Pancreas (tissue), 10 donors: ENCODE results near the gene NSF. TPM values are rescaled to one million over a fixed set of nuclear protein-coding genes. Genes with fewer than 3 reads are reported as not detected.
"Not testable (repeated sequence)": the region's sequence is repeated elsewhere in the genome, so short reads cannot be mapped to it uniquely, and the experiment has no call there.

Source experiments
- ATAC-seq, 4 donors: fragments of 200-7000 bp; cut with Tn5 transposase; one replicate each; pipeline versions ENCODE4 v1.8.0 to v1.9.1; 2020; ENCODE audit warnings: mild to moderate bottlenecking in 4 of 4, moderate library complexity in 4 of 4
- DNase-seq, 6 donors: peaks; one replicate each; pipeline ENCODE4 v3.0.0-alpha.2; 2020
- FAIRE-seq: peaks from 2 replicates; lab custom pipeline; 2012; peaks lifted over from hg19 to GRCh38; lab: Jason Lieb, UNC
- H3K27ac ChIP-seq, 4 donors: fragments of 200-600 bp; sonication (generic); 1 replicate in 3 of 4; 2 replicates in 1 of 4; pipeline versions ENCODE4 v1.5.0 to v1.8.0; 2020
- H3K27me3 ChIP-seq, 4 donors: fragments of 200-600 bp; one replicate each; pipeline ENCODE4 v1.8.0; 2021
- H3K36me3 ChIP-seq, 3 donors: fragments of 200-600 bp; sonication (generic) in 1 of 3; one replicate each; pipeline versions ENCODE4 v1.5.0 to v1.8.0; 2020 to 2021
- H3K4me1 ChIP-seq, 3 donors: fragments of 200-600 bp; one replicate each; pipeline ENCODE4 v1.8.0; 2021
- H3K4me3 ChIP-seq, 4 donors: fragments of 200-600 bp; sonication (generic) in 2 of 4; one replicate each; pipeline versions ENCODE4 v1.5.0 to v1.8.0; 2020 to 2021
- H3K9me3 ChIP-seq, 4 donors: fragments of 200-600 bp; one replicate each; pipeline ENCODE4 v1.8.0; 2021
- CTCF ChIP-seq, 4 donors: fragments of 200-600 bp; sonication (generic) in 3 of 4; IDR thresholded peaks; one replicate each; pipeline versions ENCODE4 v1.5.0 to v1.8.0; 2021; ENCODE audit warnings: antibody characterized with exemption in 4 of 4
- WGBS, 2 donors: extraction: QIAGEN DNeasy Blood & Tissue Kit; methylation state at CpG; one replicate each; pipeline ENCODE4 v1.1.7; 2013; 5-methylcytosine and 5-hydroxymethylcytosine counted together
- intact Hi-C, 3 donors: fragments of 100-400 bp; cut with DNase I; formaldehyde crosslinking; loops; one replicate each; pipeline versions ENCODE4 v1.11.1 to v1.14.2; 2022
- polyA plus RNA-seq, 2 donors: library from polyadenylated mRNA; stranded (reverse); fragments of 200-250 nt; gene quantifications; one replicate each; pipeline ENCODE4 v1.2.3, GENCODE V29; 2013
- total RNA-seq, 6 donors: library from RNA; stranded (reverse); fragmentation: NEBNext Ultra II Directional in 4 of 6; extraction: Animal tissue kit (Norgen Biotek cat#: 25700) in 4 of 6; gene quantifications; one replicate each; pipeline versions ENCODE4 v1.2.1 to v1.2.4, GENCODE V29; 2021 to 2023
- donor health status: healthy with polysubstance abuse.
- donor health status: DM: no; HTN: no; CAD: no; lungs with moderate emphysema.
- donor health status: DM: no; HTN: no; CAD: no.
- donor health status: control.
- donor health status: control.
- donor health status: Bipolar disorder and iron deficiency.
- donor health status: DM: yes; HTN: yes; CAD: no.
- donor health status: DM: no; HTN: no; CAD: no.
- donor health status: DM: no; HTN: no; CAD: no.
- donor health status: DM: yes; HTN: yes; CAD: no.

The NSF gene
- total and polyA plus RNA-seq, 8 donors, result 6.2 to 32.4 (median 29.0) TPM

DNA sequence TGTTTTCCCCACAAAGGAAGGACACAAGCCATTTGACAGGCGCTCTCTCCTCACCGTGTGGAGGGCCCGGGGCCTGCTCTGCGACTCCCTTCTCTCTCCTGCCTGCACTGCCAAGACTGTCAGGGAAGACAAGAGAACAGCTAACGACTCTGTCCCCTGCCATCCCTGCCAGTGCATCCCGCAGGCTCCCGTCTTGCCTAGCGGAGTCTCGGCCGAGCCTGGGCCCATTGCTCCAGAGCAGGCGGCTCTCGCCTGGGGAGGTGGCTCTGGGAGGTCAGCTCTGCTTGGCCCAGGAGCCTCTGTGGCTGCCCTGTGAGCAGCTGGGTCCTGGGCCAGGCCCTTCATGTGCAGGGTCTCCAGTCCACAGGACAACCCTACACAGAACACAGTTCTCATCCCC lies 175.0 kb downstream of the NSF start:
- H3K4me3 ChIP-seq, result no peak overlapping the region
- H3K27me3 ChIP-seq, result no peaks in the 10 kb centered on the region
- H3K9me3 ChIP-seq, result no peaks in the 10 kb centered on the region
- no peak overlapping the region for H3K27ac ChIP-seq
- intact Hi-C loops, result no loop called here
- TF ChIP-seq CTCF (IDR thresholded peaks at IDR 0.05), result no peak
- DNase-seq (peak in 3 of 6 donors; percentile 11 to 60 (median 53)), ATAC-seq (peak in 2 of 4 donors; percentile 4 to 8), FAIRE-seq (no peak)
- H3K36me3 ChIP-seq, result no peaks in the 10 kb centered on the region
- 92 to 93% methylated on average over 12 of the region's 12 CpGs for WGBS, 2 donors
- H3K4me1 ChIP-seq, result peaks cover 8 to 13% (median 10%) of the 10 kb centered on the region in 3 donors

DNA sequence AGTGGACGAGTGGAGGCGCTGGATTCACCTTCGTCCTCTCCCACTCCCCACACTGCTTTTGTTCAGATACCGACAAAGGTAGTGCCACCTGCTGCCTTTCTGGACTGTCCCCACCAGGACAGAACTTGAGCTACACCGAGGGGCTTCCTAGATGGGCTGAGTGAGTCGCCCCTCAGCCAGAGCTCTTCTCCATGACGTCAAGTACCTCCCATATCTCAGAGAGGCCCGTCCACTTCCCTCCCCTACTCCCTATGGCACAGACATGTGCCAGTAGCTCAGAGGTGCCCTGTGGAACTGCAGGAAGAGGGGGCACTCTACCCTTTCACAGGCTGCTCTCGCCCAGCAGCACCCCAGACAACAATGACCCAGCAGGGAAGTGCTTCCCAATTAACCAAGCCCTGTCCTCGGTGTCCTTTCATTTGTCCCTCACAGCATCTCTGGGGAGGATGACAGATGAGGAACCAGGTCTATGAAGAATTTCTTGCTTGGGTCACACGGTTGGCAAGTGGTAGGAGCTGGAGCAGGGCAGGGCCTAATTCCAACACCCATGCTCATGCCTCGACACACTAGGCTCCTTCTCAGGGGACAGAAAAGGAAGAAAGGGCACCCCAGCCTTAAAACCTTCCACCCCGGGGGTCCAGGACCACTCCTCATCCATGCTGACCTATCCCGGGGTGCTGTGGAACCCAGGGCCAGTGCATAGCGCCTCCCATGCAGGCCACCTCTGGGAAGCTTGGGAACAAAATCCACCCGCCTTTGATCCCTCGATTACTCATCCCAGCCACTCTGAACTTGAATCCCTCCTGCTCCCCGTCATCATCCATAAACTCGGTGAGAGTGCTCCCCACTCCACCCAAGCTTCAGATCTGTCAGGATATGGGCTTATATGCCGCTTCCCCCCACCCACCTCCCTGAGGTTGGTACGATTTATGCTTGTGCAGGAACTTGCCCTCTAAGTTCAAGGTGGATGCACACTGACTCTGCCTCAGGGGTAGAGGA lies 176.3 kb downstream of the NSF start:
- H3K4me3 ChIP-seq, result no peak overlapping the region
- 91 to 92% methylated on average over 21 of the region's 21 CpGs for WGBS, 2 donors
- peaks cover 8 to 13% (median 10%) of the 10 kb centered on the region in 3 donors for H3K4me1 ChIP-seq
- intact Hi-C loops, result no loop called here
- ATAC-seq (no peak), FAIRE-seq (no peak), DNase-seq (peak in 2 of 6 donors; percentile 6 to 21)
- no peak for TF ChIP-seq CTCF (IDR thresholded peaks at IDR 0.05)
- H3K9me3 ChIP-seq, result no peaks in the 10 kb centered on the region
- no peaks in the 10 kb centered on the region for H3K36me3 ChIP-seq
- no peaks in the 10 kb centered on the region for H3K27me3 ChIP-seq
- H3K27ac ChIP-seq, result no peak overlapping the region

- TF ChIP-seq CTCF (IDR thresholded peaks at IDR 0.05), result no peak
- Histone ChIP-seq H3K9me3 (no peaks in the 10 kb centered on the region), H3K27ac (no peak overlapping the region), H3K27me3 (no peaks in the 10 kb centered on the region), H3K4me3 (no peak overlapping the region), H3K36me3 (no peaks in the 10 kb centered on the region), H3K4me1 (peaks cover 8 to 13% (median 10%) of the 10 kb centered on the region in 3 donors)
- intact Hi-C loops, result no loop called here
- no peak for FAIRE-seq
- peak in 2 of 6 donors; percentile 47 to 76 for DNase-seq
- 86 to 89% methylated on average over 15 of the region's 15 CpGs for WGBS, 2 donors
- no peak for ATAC-seq
These were observed 178.0 kb downstream of the NSF start for GRCh38 chr17:46768540-46768870.

DNA sequence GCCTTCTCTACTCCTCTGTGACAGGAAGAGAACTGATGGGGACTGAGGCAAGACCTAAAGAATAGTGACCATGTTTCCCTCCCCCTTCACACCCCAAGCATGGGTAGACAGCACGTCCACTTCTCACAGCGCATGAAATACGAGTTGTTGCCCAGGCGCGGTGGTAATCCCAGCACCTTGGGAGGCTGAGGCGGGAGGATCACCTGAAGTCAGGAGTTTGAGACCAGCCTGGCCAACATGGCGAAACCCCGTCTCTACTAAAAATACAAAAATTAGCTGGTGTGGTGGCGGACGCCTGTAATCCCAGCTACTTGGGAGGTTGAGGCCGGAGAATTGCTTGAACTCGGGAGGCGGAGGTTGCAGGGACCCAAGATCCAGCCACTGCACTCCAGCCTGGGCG lies 178.4 kb downstream of the NSF start:
- ATAC-seq, H3K27ac ChIP-seq, FAIRE-seq, intact Hi-C loops, H3K36me3 ChIP-seq, H3K27me3 ChIP-seq, H3K4me3 ChIP-seq, H3K9me3 ChIP-seq: not testable (repeated sequence)
- peaks cover 8 to 13% (median 10%) of the 10 kb centered on the region in 3 donors for H3K4me1 ChIP-seq
- WGBS, 2 donors, result 95% methylated on average over 14 of the region's 14 CpGs
- peak in 1 of 6 donors; percentile 12 for DNase-seq

- ATAC-seq (no peak), FAIRE-seq (no peak), DNase-seq (peak in 3 of 6 donors; percentile 11 to 60 (median 59))
- 69 to 79% methylated on average over 56 of the region's 56 CpGs for WGBS, 2 donors
- H3K27me3 ChIP-seq, result no peaks in the 10 kb centered on the region
- H3K27ac ChIP-seq, result no peak overlapping the region
- no peak for TF ChIP-seq CTCF (IDR thresholded peaks at IDR 0.05)
- intact Hi-C loops, result no loop called here
- peak overlapping the region in 1 of 4 donors; percentile 4 for H3K4me3 ChIP-seq
- peaks cover 7 to 8% (median 8%) of the 10 kb centered on the region in 3 donors for H3K4me1 ChIP-seq
- H3K36me3 ChIP-seq, result no peaks in the 10 kb centered on the region
- no peaks in the 10 kb centered on the region for H3K9me3 ChIP-seq
These were observed 179.3 kb downstream of the NSF start for GRCh38 chr17:46769531-46770438.
